SK-N-SH (cell line): ENCODE measurements around the gene TTC39A. TPM values are rescaled to one million over a fixed set of nuclear protein-coding genes. Genes with fewer than 3 reads are reported as not detected.
A peak's percentile ranks its signal among the peaks of the same experiment; 100 is the strongest.

Experiments used
- CTCF ChIA-PET: fragments of 300-600, 350-600 bp; formaldehyde crosslinking; extraction: SDS; loops from one replicate; lab custom pipeline; 2021; lab: Yijun Ruan, JAX
- POLR2A ChIA-PET: fragments of 350-600 bp; sonication (Branson Sonifier 250); formaldehyde crosslinking; extraction: SDS; loops from one replicate; lab custom pipeline; 2020; ENCODE audit warnings: antibody characterized with exemption, inconsistent platforms; lab: Yijun Ruan, JAX
- DNase-seq: peaks from one replicate; pipeline ENCODE4 v3.0.0; 2012
- H2AFZ ChIP-seq: fragments of 200-600 bp; sonication (generic); 2 replicates; pipeline ENCODE4 v1.8.1; 2016; ENCODE audit warnings: antibody characterized with exemption, mild to moderate bottlenecking, low read depth
- H3F3A ChIP-seq: fragments of 200-600 bp; sonication (generic); replicated peaks from 2 replicates; pipeline ENCODE3; 2016; ENCODE audit warnings: antibody characterized with exemption, mild to moderate bottlenecking; ENCODE audit not compliant: insufficient read depth
- H3K27ac ChIP-seq, 2 experiments: fragments of 200-500 bp in 1 of 2; fragments of 200-600 bp in 1 of 2; sonication (Bioruptor generic) in 1 of 2; sonication (generic), shearing (Covaris generic) in 1 of 2; 2 replicates each; pipeline versions ENCODE4 v1.5.1 to v1.6.1; 2014 to 2016; ENCODE audit warnings: low read depth in 2 of 2, inconsistent platforms in 1 of 2, low read length in 1 of 2, mild to moderate bottlenecking in 1 of 2, mixed read lengths in 1 of 2
- H3K27me3 ChIP-seq: fragments of 200-600 bp; sonication (generic), shearing (Covaris generic); 2 replicates; pipeline ENCODE4 v1.6.1; 2016; ENCODE audit warnings: mixed run types; ENCODE audit not compliant: insufficient read depth
- H3K36me3 ChIP-seq, 2 experiments: fragments of 200-500 bp in 1 of 2; fragments of 200-600 bp in 1 of 2; sonication (Bioruptor generic) in 1 of 2; sonication (generic) in 1 of 2; replicated peaks in 1 of 2; 2 replicates each; pipeline versions ENCODE3 to v1.5.1; 2014 to 2016; ENCODE audit warnings: low read length in 1 of 2, mild to moderate bottlenecking in 1 of 2; ENCODE audit not compliant: insufficient read depth in 2 of 2, control insufficient read depth in 1 of 2
- H3K4me1 ChIP-seq, 2 experiments: fragments of 200-500 bp in 1 of 2; fragments of 200-600 bp in 1 of 2; sonication (Bioruptor generic) in 1 of 2; sonication (generic), shearing (Covaris generic) in 1 of 2; 2 replicates each; pipeline versions ENCODE4 v1.5.1 to v1.6.1; 2014 to 2016; ENCODE audit warnings: low read depth in 1 of 2, low read length in 1 of 2, mixed run types in 1 of 2; ENCODE audit not compliant: insufficient read depth in 2 of 2, control insufficient read depth in 1 of 2
- H3K4me2 ChIP-seq: fragments of 200-600 bp; sonication (generic), shearing (Covaris generic); 2 replicates; pipeline ENCODE4 v1.6.1; 2017; ENCODE audit warnings: mixed run types
- H3K4me3 ChIP-seq, 2 experiments: fragments of 200-500 bp in 1 of 2; fragments of 200-600 bp in 1 of 2; sonication (Bioruptor generic) in 1 of 2; sonication (generic), shearing (Covaris generic) in 1 of 2; 2 replicates each; pipeline versions ENCODE4 v1.5.1 to v1.8.1; 2014 to 2016; ENCODE audit warnings: low read depth in 2 of 2, inconsistent platforms in 1 of 2, low read length in 1 of 2, mild to moderate bottlenecking in 1 of 2, mixed read lengths in 1 of 2, moderate library complexity in 1 of 2
- H3K79me2 ChIP-seq: fragments of 200-600 bp; sonication (generic); 2 replicates; pipeline ENCODE4 v1.8.1; 2017; ENCODE audit warnings: mild to moderate bottlenecking; ENCODE audit not compliant: insufficient read depth
- H3K9ac ChIP-seq: fragments of 200-600 bp; sonication (generic); 2 replicates; pipeline ENCODE4 v1.6.1; 2017; ENCODE audit warnings: mixed run types
- H3K9me2 ChIP-seq: fragments of 200-600 bp; sonication (generic); 2 replicates; pipeline ENCODE4 v1.6.1; 2017; ENCODE audit warnings: mixed run types
- H3K9me3 ChIP-seq: fragments of 200-600 bp; sonication (generic); 2 replicates; pipeline ENCODE4 v1.6.1; 2017; ENCODE audit warnings: mixed run types, mild to moderate bottlenecking, moderate library complexity
- H4K20me1 ChIP-seq: fragments of 200-600 bp; sonication (generic); 2 replicates; pipeline ENCODE4 v1.6.1; 2017; ENCODE audit warnings: mild to moderate bottlenecking, mixed run types; ENCODE audit not compliant: insufficient read depth
- ELF1 ChIP-seq: IDR thresholded peaks from 2 replicates; pipeline ENCODE4 v1.4.0; 2012
- EZH2phosphoT487 ChIP-seq: fragments of 200-600 bp; sonication (generic); IDR thresholded peaks from 2 replicates; pipeline ENCODE4 v1.6.1; 2017; ENCODE audit warnings: low read depth, mixed run types, mild to moderate bottlenecking, antibody characterized with exemption, moderate library complexity, borderline replicate concordance
- FOSL2 ChIP-seq: IDR thresholded peaks from 2 replicates; pipeline ENCODE4 v1.4.0; 2012; ENCODE audit warnings: low read depth, mild to moderate bottlenecking, moderate library complexity, borderline replicate concordance
- FOXJ3 ChIP-seq: sonication (generic); formaldehyde crosslinking; IDR thresholded peaks from 2 replicates; pipeline ENCODE4 v1.5.1; 2020; ENCODE audit warnings: mild to moderate bottlenecking, missing genetic modification reagents
- MEF2A ChIP-seq: IDR thresholded peaks from 2 replicates; pipeline ENCODE4 v1.4.0; 2012; ENCODE audit warnings: low read depth, borderline replicate concordance
- RCOR1 ChIP-seq: fragments of 150-350 bp; IDR thresholded peaks from 2 replicates; pipeline ENCODE4 v1.6.1; 2017; ENCODE audit warnings: antibody characterized with exemption, low read length
- WGBS: methylation state at CpG from one replicate; pipeline ENCODE4 v1.1.6; 2017; ENCODE audit warnings: low lambda C conversion rate; 5-methylcytosine and 5-hydroxymethylcytosine counted together
- polyA plus RNA-seq, 3 experiments: library from polyadenylated mRNA; depleted of rRNA; stranded (reverse); fragments of >200 nt; gene quantifications; 2 replicates each; pipeline ENCODE4 v1.2.3, GENCODE V29; 2012
- TF ChIP-seq, protein P1 (sequence below): fragments of 150-350 bp; IDR thresholded peaks from 2 replicates; pipeline ENCODE4 v1.6.1; 2017; ENCODE audit warnings: antibody characterized with exemption, low read length, low read depth, borderline replicate concordance
- TF ChIP-seq, protein P2 (sequence below): IDR thresholded peaks from 2 replicates; pipeline ENCODE4 v1.4.0; 2012; ENCODE audit warnings: low read depth, borderline replicate concordance
- TF ChIP-seq, protein P3 (sequence below): IDR thresholded peaks from 2 replicates; pipeline ENCODE4 v1.4.0; 2012; ENCODE audit warnings: low read depth, borderline replicate concordance

TTC39A gene
- polyA plus RNA-seq, 1 of the 3 experiments (the other 2 are of a cell fraction) = 0.97 TPM

DNA sequence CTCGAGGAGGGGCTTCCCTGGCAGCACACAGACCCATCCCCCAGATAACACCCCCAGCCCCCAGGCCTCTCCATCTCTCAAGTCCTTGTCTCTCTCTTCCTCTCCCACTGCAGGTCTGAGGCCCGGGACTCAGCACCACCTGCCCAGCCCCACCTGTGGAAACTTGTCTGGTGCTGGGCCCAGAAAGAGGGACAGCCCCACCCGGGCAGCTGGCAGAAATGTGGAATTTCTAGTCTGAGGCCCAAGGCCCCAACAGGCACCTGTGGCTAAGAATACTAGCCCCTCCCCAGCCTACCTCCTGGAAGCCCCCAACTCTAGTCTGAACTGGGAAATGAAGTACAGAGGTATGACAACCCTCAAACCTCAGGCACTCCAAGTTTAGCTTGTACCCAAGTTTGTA, 15.4 kb downstream of the TTC39A start:
- H3K9me2 ChIP-seq = no peaks in the 10 kb centered on the region
- no peak for DNase-seq
- no peaks in the 10 kb centered on the region for H3K79me2 ChIP-seq
- no peak overlapping the region for H3K4me3 ChIP-seq
- TF ChIP-seq EZH2phosphoT487 (no peak), RCOR1 (no peak), ELF1 (no peak), FOXJ3 (CRISPR knock-in tag) (no peak), MEF2A (no peak), FOSL2 (no peak)
- TF ChIP-seq, protein P1, sequence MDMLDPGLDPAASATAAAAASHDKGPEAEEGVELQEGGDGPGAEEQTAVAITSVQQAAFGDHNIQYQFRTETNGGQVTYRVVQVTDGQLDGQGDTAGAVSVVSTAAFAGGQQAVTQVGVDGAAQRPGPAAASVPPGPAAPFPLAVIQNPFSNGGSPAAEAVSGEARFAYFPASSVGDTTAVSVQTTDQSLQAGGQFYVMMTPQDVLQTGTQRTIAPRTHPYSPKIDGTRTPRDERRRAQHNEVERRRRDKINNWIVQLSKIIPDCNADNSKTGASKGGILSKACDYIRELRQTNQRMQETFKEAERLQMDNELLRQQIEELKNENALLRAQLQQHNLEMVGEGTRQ = no peak
- TF ChIP-seq, all 33 proteins: peak for 0
- 72% methylated on average over 3 of the region's 3 CpGs for WGBS
- peaks cover 0 to 10% of the 10 kb centered on the region in 2 experiments; a peak in 3 of 4 replicates for H3K4me1 ChIP-seq
- no peak overlapping the region for H3K27ac ChIP-seq
- H3F3A ChIP-seq = peaks cover 6% of the 10 kb centered on the region
- POLR2A ChIA-PET = no interaction called here
- CTCF ChIA-PET = interaction anchor here (1.1 to 1.7 kb wide), 3 partner anchors 17 to 20 kb away, joined by 3 to 9 read pairs (median 4); no protein-coding TSS in a partner anchor
- no peaks in the 10 kb centered on the region for H4K20me1 ChIP-seq
- H2AFZ ChIP-seq = no peak overlapping the region
- no peaks in the 10 kb centered on the region for H3K27me3 ChIP-seq
- H3K36me3 ChIP-seq = no peaks in the 10 kb centered on the region
- H3K4me2 ChIP-seq = no peak overlapping the region
- H3K9me3 ChIP-seq = no peaks in the 10 kb centered on the region
- H3K9ac ChIP-seq = no peak overlapping the region

DNA sequence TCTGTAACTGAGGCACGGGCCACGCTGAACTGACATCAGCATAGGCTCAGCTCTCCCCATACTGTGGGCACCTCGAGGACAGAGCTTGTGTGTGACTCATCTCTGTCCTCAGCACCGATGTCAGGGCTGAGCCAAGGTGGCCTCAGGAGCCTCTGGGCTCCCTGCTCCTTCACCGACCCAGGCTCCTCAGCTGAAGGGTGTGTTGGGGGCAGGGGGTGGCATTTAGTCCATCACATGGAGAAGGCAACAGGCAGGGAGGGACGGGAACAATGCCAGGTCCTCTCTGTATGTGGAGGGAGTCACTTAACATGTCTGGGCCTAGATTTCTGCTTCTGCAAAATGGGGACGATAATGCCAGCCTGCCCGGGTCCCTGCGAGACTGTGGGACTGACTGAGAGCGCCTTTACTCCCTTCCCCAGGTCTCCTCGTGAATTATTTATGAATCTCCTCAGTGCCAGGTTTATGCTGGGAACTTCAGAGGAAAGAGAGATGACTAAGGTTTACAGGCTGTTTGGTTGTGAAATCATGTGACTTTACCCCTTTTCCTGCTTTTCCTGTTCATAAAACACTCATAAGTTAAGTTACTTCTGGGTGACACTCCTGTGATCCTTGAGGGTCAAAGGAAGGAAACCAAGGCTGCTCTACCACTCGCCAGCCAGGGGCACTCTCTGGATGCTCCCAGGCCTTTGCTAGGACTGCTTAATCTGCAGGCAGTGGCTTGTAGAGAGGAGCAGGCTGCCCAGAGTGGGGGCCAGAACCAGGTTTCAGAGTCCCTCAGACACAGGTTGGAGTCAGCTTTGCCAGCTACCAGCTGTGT, 16.2 kb downstream of the TTC39A start:
- no peaks in the 10 kb centered on the region for H3K79me2 ChIP-seq
- peak overlapping the region; percentile 7; the same call in 1 of the 2 replicates for H3K9ac ChIP-seq

More for the DNA sequence above, 16.2 kb downstream of the TTC39A start:
- H4K20me1 ChIP-seq = no peaks in the 10 kb centered on the region
- peaks cover 0 to 10% of the 10 kb centered on the region in 2 experiments; a peak in 3 of 4 replicates for H3K4me1 ChIP-seq
- TF ChIP-seq, protein P2, sequence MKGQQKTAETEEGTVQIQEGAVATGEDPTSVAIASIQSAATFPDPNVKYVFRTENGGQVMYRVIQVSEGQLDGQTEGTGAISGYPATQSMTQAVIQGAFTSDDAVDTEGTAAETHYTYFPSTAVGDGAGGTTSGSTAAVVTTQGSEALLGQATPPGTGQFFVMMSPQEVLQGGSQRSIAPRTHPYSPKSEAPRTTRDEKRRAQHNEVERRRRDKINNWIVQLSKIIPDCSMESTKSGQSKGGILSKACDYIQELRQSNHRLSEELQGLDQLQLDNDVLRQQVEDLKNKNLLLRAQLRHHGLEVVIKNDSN = peak; percentile 63; the same call in 1 of the 2 replicates
- TF ChIP-seq, protein P3, sequence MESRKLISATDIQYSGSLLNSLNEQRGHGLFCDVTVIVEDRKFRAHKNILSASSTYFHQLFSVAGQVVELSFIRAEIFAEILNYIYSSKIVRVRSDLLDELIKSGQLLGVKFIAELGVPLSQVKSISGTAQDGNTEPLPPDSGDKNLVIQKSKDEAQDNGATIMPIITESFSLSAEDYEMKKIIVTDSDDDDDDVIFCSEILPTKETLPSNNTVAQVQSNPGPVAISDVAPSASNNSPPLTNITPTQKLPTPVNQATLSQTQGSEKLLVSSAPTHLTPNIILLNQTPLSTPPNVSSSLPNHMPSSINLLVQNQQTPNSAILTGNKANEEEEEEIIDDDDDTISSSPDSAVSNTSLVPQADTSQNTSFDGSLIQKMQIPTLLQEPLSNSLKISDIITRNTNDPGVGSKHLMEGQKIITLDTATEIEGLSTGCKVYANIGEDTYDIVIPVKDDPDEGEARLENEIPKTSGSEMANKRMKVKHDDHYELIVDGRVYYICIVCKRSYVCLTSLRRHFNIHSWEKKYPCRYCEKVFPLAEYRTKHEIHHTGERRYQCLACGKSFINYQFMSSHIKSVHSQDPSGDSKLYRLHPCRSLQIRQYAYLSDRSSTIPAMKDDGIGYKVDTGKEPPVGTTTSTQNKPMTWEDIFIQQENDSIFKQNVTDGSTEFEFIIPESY = no peak
- no peaks in the 10 kb centered on the region for H3K9me2 ChIP-seq
- no peaks in the 10 kb centered on the region for H3K27me3 ChIP-seq
- POLR2A ChIA-PET = no interaction called here
- peak overlapping the region in 1 of 2 experiments; percentile 69; a peak in 2 of 4 replicates for H3K27ac ChIP-seq
- 75% methylated on average over 9 of the region's 12 CpGs for WGBS
- H3K9me3 ChIP-seq = no peaks in the 10 kb centered on the region
- H3K36me3 ChIP-seq = no peaks in the 10 kb centered on the region
- H2AFZ ChIP-seq = peak overlapping the region; percentile 90
- H3F3A ChIP-seq = peaks cover 5% of the 10 kb centered on the region
- no peak for DNase-seq
- H3K4me2 ChIP-seq = 0 out of 2 replicates have a peak overlapping the region, but pooled peaks have one; percentile 8
- CTCF ChIA-PET = interaction anchor here (1.5 to 2.9 kb wide), 3 partner anchors 17 to 19 kb away, joined by 4 to 11 read pairs (median 9); no protein-coding TSS in a partner anchor
- no peak overlapping the region for H3K4me3 ChIP-seq
